Breast epithelium (tissue), 4 donors: ENCODE results near the gene KCNQ2. TPM values are rescaled to one million over a fixed set of nuclear protein-coding genes. Genes with fewer than 3 reads are reported as not detected.

Experiments used
- DNase-seq, 2 donors: peaks; one replicate each; pipeline ENCODE4 v3.0.0-alpha.2; 2019; ENCODE audit warnings: low spot score in 2 of 2
- H3K27ac ChIP-seq, 2 donors: fragments of 200-600 bp; sonication (generic) in 1 of 2; one replicate each; pipeline ENCODE4 v1.5.1; 2016 to 2019; ENCODE audit warnings: mild to moderate bottlenecking in 1 of 2
- H3K27me3 ChIP-seq, 2 donors: fragments of 200-600 bp; sonication (generic) in 1 of 2; one replicate each; pipeline versions ENCODE4 v1.5.1 to v1.6.0; 2017 to 2019; ENCODE audit warnings: control low read depth in 1 of 2, mild to moderate bottlenecking in 1 of 2
- H3K36me3 ChIP-seq: fragments of 200-600 bp; one replicate; pipeline ENCODE4 v1.5.1; 2019
- H3K4me1 ChIP-seq, 2 donors: fragments of 200-600 bp; sonication (generic); one replicate each; pipeline ENCODE4 v1.5.1; 2016 to 2019; ENCODE audit warnings: control low read depth in 1 of 2
- H3K4me3 ChIP-seq, 3 donors: fragments of 200-600 bp; sonication (generic); 1 replicate in 2 of 3; 2 replicates in 1 of 3; pipeline ENCODE4 v1.5.1; 2016 to 2019; ENCODE audit warnings: mild to moderate bottlenecking in 3 of 3, moderate library complexity in 2 of 3
- H3K9me3 ChIP-seq, 2 donors: fragments of 200-600 bp; sonication (generic) in 1 of 2; one replicate each; pipeline ENCODE4 v1.5.1; 2016 to 2019; ENCODE audit warnings: control low read depth in 1 of 2
- POLR2A ChIP-seq: fragments of 450-650 bp; IDR thresholded peaks from one replicate; pipeline ENCODE4 v1.6.1; 2016; ENCODE audit warnings: antibody characterized with exemption, mild to moderate bottlenecking, moderate library complexity
- POLR2AphosphoS5 ChIP-seq, 3 donors: sonication (generic); formaldehyde crosslinking; IDR thresholded peaks; one replicate each; pipeline ENCODE4 v1.6.1; 2017; ENCODE audit warnings: antibody characterized with exemption in 3 of 3
- intact Hi-C: fragments of 100-400 bp; cut with DNase I; formaldehyde crosslinking; loops from one replicate; pipeline ENCODE4 v1.15.1; 2023; ENCODE audit warnings: low total_unique reads
- total RNA-seq, 3 donors: library from RNA; depleted of rRNA; stranded (reverse); fragments of >200 nt; gene quantifications; one replicate each; pipeline ENCODE4 v1.1.0, GENCODE V29; 2016
- TF ChIP-seq, protein P1 (sequence below), 3 donors: fragments of 450-650 bp; IDR thresholded peaks; one replicate each; pipeline ENCODE4 v1.5.1; 2016 to 2017; ENCODE audit warnings: antibody characterized with exemption in 3 of 3, mild to moderate bottlenecking in 3 of 3, moderate library complexity in 3 of 3

Gene KCNQ2
- total RNA-seq, 3 donors from 2014 or later: not detected

DNA sequence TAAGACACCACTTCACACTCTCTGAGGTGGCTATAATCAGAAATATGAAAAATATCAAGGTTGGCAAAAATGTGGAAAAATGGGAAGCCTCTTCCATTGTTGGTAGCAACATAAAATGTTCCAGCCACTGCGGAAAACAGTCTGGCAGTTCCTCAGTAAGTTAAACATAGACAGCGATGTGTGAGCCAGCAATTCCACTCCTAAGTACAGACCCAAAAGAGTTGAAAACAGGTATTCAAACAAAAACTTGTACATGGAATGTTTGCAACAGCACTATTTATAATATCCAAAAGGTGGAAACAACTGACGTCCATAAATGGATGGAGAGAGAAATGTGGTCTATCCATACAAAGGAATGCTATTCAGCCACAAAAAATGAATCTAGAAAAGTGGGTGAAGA, 40.8 kb upstream of the KCNQ2 start:
- Histone ChIP-seq H3K9me3 (no peaks in the 10 kb centered on the region), H3K27me3 (peaks cover 0 to 12% of the 10 kb centered on the region in 2 donors), H3K27ac (no peak overlapping the region), H3K36me3 (no peaks in the 10 kb centered on the region), H3K4me1 (no peaks in the 10 kb centered on the region), H3K4me3 (no peak overlapping the region)
- intact Hi-C loops: no loop called here
- TF ChIP-seq, protein P1, sequence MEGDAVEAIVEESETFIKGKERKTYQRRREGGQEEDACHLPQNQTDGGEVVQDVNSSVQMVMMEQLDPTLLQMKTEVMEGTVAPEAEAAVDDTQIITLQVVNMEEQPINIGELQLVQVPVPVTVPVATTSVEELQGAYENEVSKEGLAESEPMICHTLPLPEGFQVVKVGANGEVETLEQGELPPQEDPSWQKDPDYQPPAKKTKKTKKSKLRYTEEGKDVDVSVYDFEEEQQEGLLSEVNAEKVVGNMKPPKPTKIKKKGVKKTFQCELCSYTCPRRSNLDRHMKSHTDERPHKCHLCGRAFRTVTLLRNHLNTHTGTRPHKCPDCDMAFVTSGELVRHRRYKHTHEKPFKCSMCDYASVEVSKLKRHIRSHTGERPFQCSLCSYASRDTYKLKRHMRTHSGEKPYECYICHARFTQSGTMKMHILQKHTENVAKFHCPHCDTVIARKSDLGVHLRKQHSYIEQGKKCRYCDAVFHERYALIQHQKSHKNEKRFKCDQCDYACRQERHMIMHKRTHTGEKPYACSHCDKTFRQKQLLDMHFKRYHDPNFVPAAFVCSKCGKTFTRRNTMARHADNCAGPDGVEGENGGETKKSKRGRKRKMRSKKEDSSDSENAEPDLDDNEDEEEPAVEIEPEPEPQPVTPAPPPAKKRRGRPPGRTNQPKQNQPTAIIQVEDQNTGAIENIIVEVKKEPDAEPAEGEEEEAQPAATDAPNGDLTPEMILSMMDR (IDR thresholded peaks at IDR 0.05): no peak
- TF ChIP-seq POLR2AphosphoS5 (IDR thresholded peaks at IDR 0.05): no peak
- no peak for TF ChIP-seq POLR2A
- no peak for DNase-seq

DNA sequence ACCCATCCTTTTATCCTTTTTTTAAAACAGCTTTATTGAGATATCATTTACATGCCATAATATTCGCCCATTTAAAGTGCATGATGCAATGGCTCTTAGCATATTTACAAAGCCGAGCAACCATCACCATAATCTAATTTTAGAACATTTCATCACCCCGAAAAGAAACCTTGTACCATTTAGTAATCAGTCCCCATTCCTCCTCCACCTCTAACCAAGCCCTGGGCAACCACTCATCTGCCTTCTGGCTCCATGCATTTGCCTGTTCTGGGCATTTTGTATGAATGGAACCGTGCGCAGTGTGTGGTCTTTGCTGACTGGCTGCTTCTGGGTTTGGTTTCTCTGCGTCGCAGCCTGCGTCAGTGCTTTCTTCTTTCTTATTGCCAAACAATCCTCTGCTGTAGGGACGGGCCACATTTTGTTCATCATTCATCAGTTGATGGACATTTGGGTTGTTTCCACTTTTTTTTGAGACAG, 36.7 kb upstream of the KCNQ2 start:
- H3K27me3 ChIP-seq: peaks cover 0 to 34% of the 10 kb centered on the region in 2 donors

DNA sequence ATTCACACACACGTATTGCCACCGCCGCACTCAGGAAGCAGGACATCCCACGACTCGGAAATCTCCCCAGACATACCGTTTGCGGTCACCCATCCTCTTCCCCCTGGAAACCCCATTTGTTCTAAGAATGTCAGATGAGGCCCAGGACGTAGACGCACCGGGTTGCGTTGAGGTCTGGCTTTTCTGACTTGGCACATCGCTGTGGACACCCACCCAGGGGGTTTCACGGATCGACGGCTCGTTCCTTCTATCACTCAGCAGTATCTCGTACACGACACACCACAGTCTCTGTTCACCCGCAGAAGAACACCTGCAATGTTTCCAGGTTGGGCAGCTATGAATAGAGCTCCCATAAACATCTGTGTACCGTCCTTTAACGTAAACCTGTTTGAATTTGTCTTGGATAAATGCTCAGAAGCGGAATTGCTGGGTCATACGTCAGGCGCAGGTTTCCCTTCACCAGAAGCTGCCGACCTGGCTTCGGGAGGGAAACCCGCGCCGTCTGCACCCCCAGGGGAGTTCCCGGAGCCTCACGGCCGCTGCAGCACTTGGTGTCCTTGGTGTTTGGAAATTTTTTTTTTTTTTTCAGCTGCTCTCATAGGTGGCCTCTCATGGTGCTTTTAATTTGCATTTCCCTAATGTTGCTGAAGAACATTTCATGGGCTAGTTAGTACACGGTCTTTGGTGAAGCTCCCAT, 35.8 kb upstream of the KCNQ2 start:
- Histone ChIP-seq H3K27me3 (peaks cover 0 to 38% of the 10 kb centered on the region in 2 donors), H3K36me3 (no peaks in the 10 kb centered on the region), H3K27ac (no peak overlapping the region), H3K4me1 (no peaks in the 10 kb centered on the region), H3K4me3 (no peak overlapping the region), H3K9me3 (peaks cover 18 to 24% of the 10 kb centered on the region in 2 donors)
- intact Hi-C loops: no loop called here
- no peak for DNase-seq
- no peak for TF ChIP-seq POLR2A

More for the DNA sequence above, 36.7 kb upstream of the KCNQ2 start:
- TF ChIP-seq POLR2A (no peak), POLR2AphosphoS5 (IDR thresholded peaks at IDR 0.05) (no peak)
- TF ChIP-seq, protein P1 (IDR thresholded peaks at IDR 0.05): no peak
- no peak for DNase-seq
- H3K36me3 ChIP-seq: no peaks in the 10 kb centered on the region
- no peak overlapping the region for H3K27ac ChIP-seq
- H3K4me3 ChIP-seq: no peak overlapping the region
- H3K9me3 ChIP-seq: peaks cover 18% of the 10 kb centered on the region in 2 donors
- no peaks in the 10 kb centered on the region for H3K4me1 ChIP-seq
- intact Hi-C loops: no loop called here

DNA sequence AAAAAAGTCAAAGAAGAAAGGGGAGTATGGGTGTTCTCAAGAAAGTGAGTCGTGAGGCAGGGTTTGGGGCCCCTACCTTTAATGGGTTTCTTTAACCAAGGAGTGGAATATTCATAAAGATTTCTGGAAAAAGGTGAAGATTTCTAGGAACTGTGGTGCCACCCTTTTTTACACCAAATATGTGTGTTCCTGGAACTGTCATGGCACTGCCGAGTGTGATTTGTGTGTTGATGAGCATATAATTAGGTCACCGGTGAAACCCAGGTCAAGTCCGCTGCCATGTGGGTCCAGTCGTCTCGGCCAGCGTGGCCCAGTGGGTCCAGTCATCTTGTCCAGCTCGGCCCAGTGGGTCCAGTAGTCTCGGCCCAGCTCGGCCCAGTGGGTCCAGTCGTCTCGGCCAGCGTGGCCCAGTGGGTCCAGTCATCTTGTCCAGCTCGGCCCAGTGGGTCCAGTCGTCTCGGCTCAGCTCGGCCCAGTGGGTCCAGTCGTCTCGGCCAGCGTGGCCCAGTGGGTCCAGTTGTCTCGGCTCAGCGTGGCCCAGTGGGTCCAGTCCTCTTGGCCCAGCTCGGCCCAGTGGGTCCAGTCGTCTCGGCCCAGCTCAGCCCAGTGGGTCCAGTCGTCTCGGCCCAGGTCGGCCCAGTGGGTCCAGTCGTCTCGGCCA, 34.8 kb upstream of the KCNQ2 start:
- H3K4me1 ChIP-seq: no peaks in the 10 kb centered on the region
- intact Hi-C loops: no loop called here
- DNase-seq: no peak
- H3K27me3 ChIP-seq: peaks cover 0 to 47% of the 10 kb centered on the region in 2 donors
- no peak for TF ChIP-seq POLR2AphosphoS5 (IDR thresholded peaks at IDR 0.05)
- TF ChIP-seq, protein P1 (IDR thresholded peaks at IDR 0.05): no peak
- TF ChIP-seq POLR2A: no peak
- H3K36me3 ChIP-seq: no peaks in the 10 kb centered on the region
- no peak overlapping the region for H3K27ac ChIP-seq
- H3K9me3 ChIP-seq: peaks cover 18 to 24% of the 10 kb centered on the region in 2 donors
- H3K4me3 ChIP-seq: no peak overlapping the region

DNA sequence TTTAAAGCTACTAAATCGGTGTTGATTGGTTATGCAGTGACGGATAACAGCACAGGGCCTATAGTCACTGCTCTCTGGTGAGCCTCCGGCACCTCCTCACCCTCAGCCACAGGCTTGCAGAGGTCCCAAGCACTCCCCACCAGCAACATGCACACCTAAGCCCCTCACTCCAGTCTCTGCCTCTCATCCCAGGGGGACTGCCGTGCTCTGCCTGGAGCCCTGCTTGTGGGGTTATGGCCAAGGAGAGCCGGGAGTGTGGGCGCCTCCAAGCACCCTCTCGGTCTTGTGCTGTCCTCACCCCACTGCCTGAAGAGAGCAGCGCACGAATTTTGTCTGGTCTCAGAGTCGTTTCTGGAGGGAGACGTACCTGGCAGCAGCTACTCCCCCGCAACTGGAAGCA, 33.3 kb upstream of the KCNQ2 start:
- intact Hi-C loops: no loop called here

More for the DNA sequence above, 33.3 kb upstream of the KCNQ2 start:
- Histone ChIP-seq H3K27ac (no peak overlapping the region), H3K27me3 (peaks cover 0 to 61% of the 10 kb centered on the region in 2 donors), H3K36me3 (no peaks in the 10 kb centered on the region), H3K9me3 (peaks cover 18 to 24% of the 10 kb centered on the region in 2 donors), H3K4me3 (no peak overlapping the region), H3K4me1 (no peaks in the 10 kb centered on the region)
- no peak for DNase-seq
- TF ChIP-seq, protein P1 (IDR thresholded peaks at IDR 0.05): no peak
- TF ChIP-seq POLR2A (no peak), POLR2AphosphoS5 (IDR thresholded peaks at IDR 0.05) (no peak)
